Osteoblast (primary cell): Measurements from ENCODE around the gene SLC25A28. TPM values are rescaled to one million over a fixed set of nuclear protein-coding genes. Genes with fewer than 3 reads are reported as not detected.
A peak's percentile ranks its signal among the peaks of the same experiment; 100 is the strongest.

Experiments
- DNase-seq: peaks from one replicate; pipeline ENCODE4 v3.0.0; 2011; ENCODE audit warnings: low spot score, mixed read lengths; ENCODE audit not compliant: insufficient read length; ENCODE audit errors: missing footprints
- H2AFZ ChIP-seq: 2 replicates; pipeline ENCODE4 v1.6.0; 2011; ENCODE audit warnings: mild to moderate bottlenecking, low read length
- H3K27ac ChIP-seq: 2 replicates; pipeline ENCODE4 v1.5.1; 2011; ENCODE audit warnings: mild to moderate bottlenecking, low read depth, low read length, moderate library complexity
- H3K27me3 ChIP-seq: 2 replicates; pipeline ENCODE4 v1.6.0; 2012; ENCODE audit warnings: mild to moderate bottlenecking, control low read depth, inconsistent platforms, low read length, moderate library complexity; ENCODE audit not compliant: insufficient read depth
- H3K36me3 ChIP-seq: 2 replicates; pipeline ENCODE4 v1.5.1; 2011; ENCODE audit warnings: mild to moderate bottlenecking, low read length, control low read depth, moderate library complexity; ENCODE audit not compliant: insufficient read depth
- H3K4me1 ChIP-seq: 2 replicates; pipeline ENCODE4 v1.5.1; 2011; ENCODE audit warnings: mild to moderate bottlenecking, low read length, control low read depth, moderate library complexity; ENCODE audit not compliant: insufficient read depth
- H3K4me2 ChIP-seq: 2 replicates; pipeline ENCODE4 v1.6.0; 2011; ENCODE audit warnings: mild to moderate bottlenecking, low read length; ENCODE audit not compliant: insufficient read depth
- H3K4me3 ChIP-seq: fragments of 200-600 bp; sonication (generic); 3 replicates; pipeline ENCODE4 v1.5.1; 2012; ENCODE audit warnings: mild to moderate bottlenecking, low read length, inconsistent platforms; ENCODE audit not compliant: insufficient read depth
- H3K79me2 ChIP-seq: 2 replicates; pipeline ENCODE4 v1.6.0; 2012; ENCODE audit warnings: mild to moderate bottlenecking, low read length, control low read depth, inconsistent platforms; ENCODE audit not compliant: insufficient read depth
- H3K9me3 ChIP-seq: 2 replicates; pipeline ENCODE4 v1.5.1; 2011; ENCODE audit warnings: low read depth, low read length, control low read depth
- H4K20me1 ChIP-seq: 2 replicates; pipeline ENCODE4 v1.6.0; 2012; ENCODE audit warnings: mild to moderate bottlenecking, low read length, control low read depth; ENCODE audit not compliant: insufficient read depth
- CTCF ChIP-seq: IDR thresholded peaks from 2 replicates; pipeline ENCODE4 v1.5.1; 2011; ENCODE audit warnings: mild to moderate bottlenecking, low read depth, low read length, moderate library complexity; ENCODE audit errors: extremely low read depth
- total RNA-seq: library from RNA; depleted of rRNA; stranded (reverse); fragments of >200 nt; gene quantifications from 2 replicates; pipeline ENCODE4 v1.2.3, GENCODE V29; 2012

SLC25A28 gene
- total RNA-seq, 1 donor: 16.3 TPM

- DNase-seq: peak; percentile 98
- no peaks in the 10 kb centered on the region for H3K9me3 ChIP-seq
- peaks cover 24% of the 10 kb centered on the region for H4K20me1 ChIP-seq
- H3K79me2 ChIP-seq: peaks cover 42% of the 10 kb centered on the region
- peak overlapping the region; percentile 88 for H3K4me2 ChIP-seq
- H3K36me3 ChIP-seq: no peaks in the 10 kb centered on the region
- H3K27me3 ChIP-seq: no peaks in the 10 kb centered on the region
- TF ChIP-seq CTCF: no peak
- peaks cover 28% of the 10 kb centered on the region for H3K4me1 ChIP-seq
- peak overlapping the region; percentile 92 for H3K4me3 ChIP-seq
- H2AFZ ChIP-seq: peak overlapping the region; percentile 78
- peak overlapping the region; percentile 97 for H3K27ac ChIP-seq
Observed at GRCh38 chr10:99620711-99621453, 643 bp upstream of the SLC25A28 start.

- peak; percentile 90 for DNase-seq
- peak overlapping the region; percentile 92 for H3K4me3 ChIP-seq
- H3K4me1 ChIP-seq: peaks cover 28% of the 10 kb centered on the region
- peak overlapping the region; percentile 56 for H2AFZ ChIP-seq
- peaks cover 24% of the 10 kb centered on the region for H4K20me1 ChIP-seq
- peaks cover 49% of the 10 kb centered on the region for H3K79me2 ChIP-seq
- peak overlapping the region; percentile 98 for H3K4me2 ChIP-seq
- H3K36me3 ChIP-seq: no peaks in the 10 kb centered on the region
- no peaks in the 10 kb centered on the region for H3K9me3 ChIP-seq
- peak overlapping the region; percentile 89 for H3K27ac ChIP-seq
- TF ChIP-seq CTCF: no peak
- H3K27me3 ChIP-seq: no peaks in the 10 kb centered on the region
Observed at GRCh38 chr10:99619090-99619800, 994 bp downstream of the SLC25A28 start.

- DNase-seq: peak; percentile 69
- peak overlapping the region; percentile 92 for H3K4me3 ChIP-seq
- H3K79me2 ChIP-seq: peaks cover 49% of the 10 kb centered on the region
- no peak for TF ChIP-seq CTCF
- H3K9me3 ChIP-seq: no peaks in the 10 kb centered on the region
- H4K20me1 ChIP-seq: peaks cover 24% of the 10 kb centered on the region
- peaks cover 2% of the 10 kb centered on the region for H3K36me3 ChIP-seq
- H3K4me1 ChIP-seq: peaks cover 28% of the 10 kb centered on the region
- H2AFZ ChIP-seq: no peak overlapping the region
- no peak overlapping the region for H3K27ac ChIP-seq
- H3K27me3 ChIP-seq: no peaks in the 10 kb centered on the region
- peak overlapping the region; percentile 98 for H3K4me2 ChIP-seq
Observed at GRCh38 chr10:99617696-99618095, 2.5 kb downstream of the SLC25A28 start.

- Histone ChIP-seq H4K20me1 (peaks cover 33% of the 10 kb centered on the region), H3K79me2 (peaks cover 49% of the 10 kb centered on the region)
Observed at GRCh38 chr10:99615426-99615825, 4.8 kb downstream of the SLC25A28 start.

More at GRCh38 chr10:99615426-99615825, 4.8 kb downstream of the SLC25A28 start:
- Histone ChIP-seq H3K27me3 (no peaks in the 10 kb centered on the region), H2AFZ (no peak overlapping the region), H3K4me3 (no peak overlapping the region), H3K36me3 (peaks cover 23% of the 10 kb centered on the region), H3K27ac (no peak overlapping the region), H3K4me2 (no peak overlapping the region), H3K9me3 (no peaks in the 10 kb centered on the region), H3K4me1 (peaks cover 21% of the 10 kb centered on the region)
- DNase-seq: peak; percentile 38
- TF ChIP-seq CTCF: no peak
